Activated T-cell treated with anti-CD3 and anti-CD28 coated beads, Interleukin-2, amount 50 U/mL, for 1 hour (primary cell): ENCODE data around the gene OGDHL.
"Not testable (repeated sequence)": the region's sequence is repeated elsewhere in the genome, so short reads cannot be mapped to it uniquely, and the experiment has no call there.

ENCODE experiments used
- DNase-seq: peaks from one replicate; pipeline ENCODE4 v3.0.0-alpha.2; 2020

The OGDHL gene

DNA sequence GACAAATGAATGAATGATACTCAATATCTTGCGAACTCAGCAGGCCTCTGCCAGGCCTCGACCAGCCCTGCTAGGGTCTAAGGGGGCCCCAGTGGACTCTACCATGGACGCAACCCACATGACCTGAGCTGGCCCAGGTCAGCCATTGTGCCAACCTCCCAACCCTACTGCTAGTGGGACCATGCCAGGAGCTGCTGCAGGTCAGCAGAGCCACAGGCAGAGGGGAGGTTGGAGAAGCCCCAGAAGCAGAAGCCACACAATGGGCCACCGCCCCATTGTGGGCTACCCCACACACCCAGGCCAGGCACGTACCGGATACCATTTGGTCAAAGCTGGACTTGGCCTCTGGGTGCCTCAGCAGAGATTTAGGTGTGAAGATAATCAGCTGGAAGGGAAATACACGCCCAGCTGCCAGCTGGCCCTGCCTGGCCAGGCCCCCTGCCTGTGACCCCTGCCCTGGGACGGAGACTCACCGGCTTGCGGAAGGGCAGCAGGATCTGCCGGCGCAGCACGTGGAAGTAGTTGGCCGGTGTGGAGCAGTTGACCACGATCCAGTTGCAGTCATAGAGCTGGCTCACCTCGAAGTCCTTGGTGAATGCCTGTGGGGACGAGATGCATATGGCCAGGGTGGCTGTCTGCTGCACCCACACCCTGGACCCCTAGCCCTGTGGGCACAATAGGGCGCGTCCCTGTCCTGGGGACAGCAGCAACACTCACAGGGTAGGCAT lies 24.5 kb downstream of the OGDHL start:
- DNase-seq, result no peak

DNA sequence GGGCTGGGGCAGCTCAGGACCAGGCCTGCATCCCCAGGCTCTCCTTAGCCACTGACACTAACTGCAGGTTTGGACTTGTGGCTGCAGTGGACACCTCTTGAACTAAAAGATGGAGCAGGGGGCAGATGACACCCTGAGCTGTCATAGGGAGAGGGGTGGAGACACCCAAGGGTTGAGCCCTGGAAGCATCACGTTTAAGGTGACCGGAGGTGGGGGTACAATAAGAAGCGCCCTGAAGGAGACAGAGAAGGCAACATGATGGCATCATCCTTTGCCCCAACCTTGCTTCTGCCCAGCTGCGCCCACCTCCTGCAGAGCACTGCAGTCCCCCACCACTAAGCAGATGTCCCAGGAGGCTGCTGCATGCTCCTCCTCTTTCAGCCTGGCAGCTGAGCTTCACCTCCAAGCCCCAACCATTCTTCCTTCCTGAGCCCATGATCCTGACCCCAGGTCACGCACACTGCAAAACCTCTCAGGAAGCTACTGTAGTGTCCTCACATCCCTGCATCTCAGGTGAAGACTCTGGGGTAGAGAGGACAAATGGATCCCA lies 25.5 kb downstream of the OGDHL start:
- DNase-seq, result no peak

DNA sequence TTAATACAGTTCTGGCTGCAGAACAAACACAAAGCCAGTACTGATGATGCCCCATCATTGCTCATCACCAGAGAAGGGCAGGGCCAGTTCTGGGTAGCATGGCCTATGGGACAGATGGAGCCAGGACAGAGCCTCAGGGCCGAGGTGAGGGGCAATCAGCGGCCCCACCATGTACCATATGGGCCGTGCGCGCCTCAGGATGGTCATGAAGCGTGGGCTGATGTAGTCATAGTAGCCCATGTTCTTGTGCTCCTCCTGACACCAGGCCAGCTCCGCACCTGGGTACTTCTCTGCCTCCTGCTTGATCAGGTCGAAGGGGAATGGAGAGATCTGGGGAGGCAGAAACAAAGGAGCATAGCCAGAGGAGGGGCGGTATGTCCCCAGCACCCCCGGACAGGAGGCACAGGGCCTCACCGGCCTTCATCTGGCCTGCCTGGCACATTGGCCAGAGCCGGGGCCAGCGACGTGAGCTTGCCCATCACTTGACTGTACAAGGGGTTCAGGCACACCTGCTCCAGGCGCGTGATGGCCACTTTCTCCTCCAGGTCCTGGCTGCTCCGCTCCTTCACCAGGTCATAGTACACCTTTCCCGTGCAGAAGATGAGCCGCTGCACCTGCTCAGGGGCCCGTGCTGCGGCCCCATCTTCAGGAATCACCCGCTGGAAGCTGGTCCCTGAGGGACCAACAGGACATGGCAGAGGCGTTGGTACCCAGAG lies 26.1 kb downstream of the OGDHL start:
- no peak for DNase-seq

DNA sequence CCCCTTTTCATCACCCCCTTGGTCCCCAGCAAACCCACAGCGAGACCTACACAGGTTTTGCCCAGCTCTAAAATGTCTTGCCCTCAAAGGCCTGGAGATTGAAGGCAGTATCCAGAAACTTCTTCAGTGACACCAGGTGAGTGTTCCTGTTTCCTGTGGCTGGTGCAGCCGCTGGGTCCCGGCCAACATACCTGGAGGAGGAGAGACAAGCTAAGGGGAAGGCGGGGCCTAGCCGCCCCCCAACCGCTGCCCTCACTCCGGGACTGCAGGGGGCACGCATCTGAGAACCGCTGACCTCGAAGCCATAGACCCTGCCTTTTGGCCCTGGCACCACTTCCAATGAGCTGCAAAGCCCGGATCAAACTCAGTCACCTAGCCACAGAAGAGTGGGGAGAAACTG lies 27.0 kb downstream of the OGDHL start:
- DNase-seq, result no peak

DNA sequence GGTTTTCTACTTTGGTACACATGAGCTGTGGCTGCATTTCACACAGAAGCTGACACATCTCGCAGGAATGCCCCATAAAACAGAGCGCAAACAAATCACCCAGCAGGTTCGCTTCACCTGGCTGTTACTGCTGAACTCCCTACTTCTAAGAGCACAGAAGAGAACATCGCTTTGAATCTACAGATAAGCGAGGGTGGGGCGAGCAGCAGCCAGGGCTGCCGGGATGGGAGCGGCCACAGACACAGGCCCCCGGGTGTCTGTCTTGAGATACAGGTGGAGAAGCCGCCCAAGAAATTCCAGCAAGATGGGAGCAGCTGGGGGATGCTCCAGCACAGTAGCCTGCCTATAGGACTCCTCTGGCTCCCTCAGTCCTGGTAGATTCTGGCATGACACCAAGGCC lies 27.4 kb downstream of the OGDHL start:
- DNase-seq, result no peak

DNA sequence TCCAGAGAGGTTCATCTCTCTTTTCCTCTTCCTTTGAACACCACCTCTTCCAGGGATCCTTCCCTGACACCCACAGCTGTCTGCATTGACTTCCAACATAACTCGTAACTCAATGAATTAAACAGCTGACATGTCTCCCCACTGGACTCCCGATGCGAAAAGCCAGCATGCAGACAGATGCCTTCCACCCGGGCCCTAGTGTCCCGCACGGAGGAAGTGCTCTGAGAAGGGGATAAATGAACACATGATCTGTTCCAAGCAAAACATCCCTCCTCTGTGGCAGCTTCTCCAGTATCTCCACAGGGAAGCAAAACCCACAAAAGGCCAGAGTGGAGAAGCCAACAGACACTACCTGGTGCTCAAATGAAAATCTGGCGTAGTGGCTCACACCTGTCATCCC lies 28.3 kb downstream of the OGDHL start:
- no peak for DNase-seq

DNA sequence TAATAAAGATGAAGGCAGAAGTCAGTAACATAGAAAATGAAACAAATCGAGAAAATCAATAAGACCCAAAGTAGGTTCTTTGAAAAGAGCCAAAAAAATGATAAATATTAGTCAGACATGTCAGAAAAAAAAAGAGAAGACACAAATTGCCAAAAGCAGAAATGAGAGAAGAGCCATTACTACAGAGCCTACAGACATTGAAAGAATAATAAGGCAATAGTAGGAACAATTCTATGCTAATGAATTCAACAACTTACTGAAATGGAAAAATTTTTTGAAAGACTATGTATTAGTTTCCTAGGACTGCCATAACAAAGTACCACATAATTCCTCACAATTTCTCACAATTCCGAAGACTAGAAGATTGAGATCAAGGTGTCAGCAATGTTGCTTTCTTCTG lies 35.5 kb downstream of the OGDHL start:
- DNase-seq, result no peak

DNA sequence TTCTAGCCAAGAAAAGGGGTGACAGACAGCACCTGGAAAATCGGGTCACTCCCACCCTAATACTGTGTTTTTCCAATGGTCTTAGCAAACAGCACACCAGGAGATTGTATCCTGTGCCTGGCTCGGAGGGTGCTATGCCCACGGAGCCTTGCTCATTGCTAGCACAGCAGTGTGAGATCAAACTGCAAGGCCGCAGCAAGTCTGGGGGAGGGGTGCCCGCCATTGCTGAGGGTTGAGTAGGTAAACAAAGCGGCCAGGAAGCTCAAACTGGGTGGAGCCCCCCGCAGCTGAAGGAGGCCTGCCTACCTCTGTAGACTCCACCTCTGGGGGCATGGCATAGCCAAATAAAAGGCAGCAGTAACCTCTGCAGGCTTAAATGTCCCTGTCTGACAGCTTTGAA lies 47.0 kb downstream of the OGDHL start:
- DNase-seq, result not testable (repeated sequence)

DNA sequence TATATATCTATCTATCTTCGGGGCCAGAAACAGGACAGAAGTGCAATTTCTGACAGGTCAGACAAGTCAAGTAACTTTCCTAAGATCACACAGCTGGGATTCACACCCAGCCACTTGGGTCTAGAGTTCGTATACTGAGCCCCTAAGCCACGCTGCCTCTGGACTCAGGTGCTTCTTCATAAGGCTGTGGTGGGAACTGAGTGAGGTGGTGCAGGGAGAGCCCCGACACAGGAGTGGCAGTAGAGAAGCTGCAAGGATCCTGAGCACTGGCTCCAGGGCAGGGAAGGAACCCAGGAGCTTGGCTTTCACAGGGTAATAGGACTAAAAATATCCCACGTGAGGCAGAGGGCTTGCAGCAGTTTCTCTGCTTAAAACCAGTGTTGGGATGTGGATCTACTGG lies 48.9 kb downstream of the OGDHL start:
- no peak for DNase-seq

DNA sequence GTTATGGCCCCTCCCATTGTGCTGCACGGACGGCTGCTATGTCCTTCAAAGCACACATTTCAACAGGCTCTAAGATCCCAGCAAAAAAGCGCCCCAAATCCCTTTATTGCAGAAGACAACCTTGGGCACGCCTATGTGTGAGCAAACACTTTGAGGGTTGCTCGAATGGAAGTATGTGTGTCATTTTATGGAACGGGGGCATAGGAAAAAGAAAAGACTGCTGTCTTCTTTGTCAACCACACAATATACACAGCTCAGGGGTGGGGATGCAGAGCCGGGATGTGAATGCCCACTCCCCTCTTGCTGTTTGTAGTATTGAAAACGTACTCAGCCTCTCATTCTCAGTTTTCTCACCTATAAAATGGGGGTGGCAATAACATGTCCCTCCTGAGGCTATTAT lies 50.6 kb downstream of the OGDHL start:
- no peak for DNase-seq

DNA sequence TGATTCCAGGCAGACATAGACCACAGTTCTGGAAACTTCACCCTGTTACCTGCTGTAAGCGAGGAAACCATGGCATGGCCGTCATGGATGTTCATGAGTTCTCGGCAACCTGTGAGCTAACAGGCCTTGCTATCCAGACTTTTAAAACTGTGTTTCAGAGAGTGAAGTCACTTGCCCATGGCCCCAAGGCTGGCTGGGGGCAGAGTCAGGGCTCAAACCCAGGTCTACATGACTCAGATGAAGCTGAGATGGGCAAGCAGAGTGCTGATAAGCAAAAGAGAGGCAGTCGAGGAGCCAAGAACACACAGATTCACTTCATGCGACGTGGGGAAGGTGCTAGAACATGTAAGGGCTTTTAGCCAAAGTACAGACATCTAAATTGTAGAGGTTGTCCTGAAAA lies 51.2 kb downstream of the OGDHL start:
- DNase-seq, result no peak

DNA sequence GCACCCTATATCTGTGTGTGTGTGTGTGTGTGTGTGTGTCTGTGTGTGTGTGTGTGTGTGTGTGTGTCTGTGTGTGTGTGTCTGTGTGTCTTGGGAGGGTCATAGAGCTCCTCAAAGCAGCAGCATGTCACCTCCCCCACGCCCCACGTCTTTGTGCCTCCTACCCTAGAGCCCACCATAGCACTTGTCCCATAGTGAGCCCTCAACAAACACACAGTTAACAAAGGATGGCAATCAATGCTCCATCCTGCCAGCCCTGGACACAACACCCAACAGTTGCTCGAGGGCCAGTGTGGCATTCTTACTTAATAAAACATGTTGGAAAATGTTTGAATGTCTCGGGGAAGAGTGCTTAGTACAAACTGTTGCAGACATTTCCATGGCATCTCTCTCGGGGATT lies 52.2 kb downstream of the OGDHL start:
- DNase-seq, result no peak

DNA sequence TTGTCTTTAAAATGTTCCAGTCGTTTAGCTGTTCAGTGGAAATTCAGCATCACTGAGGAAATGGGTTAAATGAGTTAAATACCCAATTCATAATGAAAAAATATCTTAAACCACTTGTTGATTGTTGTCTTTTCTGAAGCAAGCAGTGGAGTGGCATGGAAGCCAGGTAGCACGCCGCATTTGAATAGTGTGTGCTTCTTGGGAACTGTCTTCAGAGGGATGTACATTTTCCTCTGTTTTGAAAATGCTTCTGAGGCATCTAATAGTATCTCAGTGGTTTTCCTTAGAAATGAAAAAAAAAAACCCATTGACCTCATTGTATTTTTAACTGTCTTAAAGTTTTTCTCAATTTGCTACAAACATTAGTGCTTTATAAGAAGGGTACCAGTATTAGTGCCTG lies 54.5 kb downstream of the OGDHL start:
- DNase-seq, result no peak

DNA sequence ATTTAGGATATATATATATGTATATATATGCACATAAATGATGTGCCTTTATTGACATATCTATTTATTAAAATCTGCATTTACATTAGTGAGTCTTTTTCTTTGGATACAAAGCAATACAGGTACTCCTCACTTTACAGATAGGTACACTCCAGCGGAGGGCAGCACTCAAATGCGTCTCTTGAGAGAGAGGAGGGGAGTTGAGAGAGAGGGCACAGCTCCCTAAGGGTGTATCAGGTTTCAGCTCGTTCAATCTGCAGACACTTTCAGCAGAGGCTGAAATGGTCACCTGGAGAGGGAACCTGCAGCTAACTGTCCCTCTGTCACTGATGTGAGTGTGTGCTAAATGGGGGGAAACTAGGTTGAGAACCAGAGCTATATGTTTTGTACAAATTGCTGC lies 61.1 kb downstream of the OGDHL start:
- DNase-seq, result no peak

DNA sequence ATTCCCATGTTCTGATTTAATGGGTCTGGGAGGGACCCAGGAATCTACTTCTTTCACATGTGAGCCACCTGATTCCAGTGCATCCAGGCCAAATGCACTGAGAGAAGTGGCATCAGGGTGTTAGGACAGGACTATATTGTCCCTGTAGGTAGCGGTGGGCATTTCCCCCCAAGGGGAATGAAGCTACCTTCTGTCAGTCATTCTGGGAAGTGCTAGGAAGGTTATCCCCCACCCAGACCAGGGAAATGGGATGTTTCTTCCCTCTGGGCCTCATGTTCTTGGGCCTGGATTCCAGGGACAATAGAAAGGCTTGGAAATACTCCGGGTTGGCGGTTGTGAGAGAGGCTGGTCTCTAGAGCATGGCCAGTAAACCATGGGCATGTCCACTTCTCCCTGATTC lies 61.9 kb downstream of the OGDHL start:
- DNase-seq, result no peak

DNA sequence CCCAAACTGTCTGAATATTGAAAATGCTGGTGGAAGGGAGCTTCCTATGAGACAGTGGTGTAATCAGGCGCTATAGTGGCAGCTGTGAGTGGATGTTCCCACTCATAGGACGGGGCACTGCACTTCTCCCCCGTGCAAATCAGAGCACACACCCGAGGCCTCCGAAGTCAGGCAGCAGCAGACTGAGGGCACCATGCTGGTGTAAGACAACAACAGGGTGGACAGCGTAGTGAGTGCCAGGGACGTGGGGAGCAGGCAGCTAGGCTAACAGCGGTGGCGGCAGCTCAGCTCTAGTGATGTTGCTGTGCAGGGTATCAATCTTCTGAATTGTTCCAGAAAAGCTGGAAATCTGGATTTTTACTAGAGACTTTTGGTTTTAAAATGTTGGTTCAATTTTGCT lies 63.4 kb downstream of the OGDHL start:
- no peak for DNase-seq

DNA sequence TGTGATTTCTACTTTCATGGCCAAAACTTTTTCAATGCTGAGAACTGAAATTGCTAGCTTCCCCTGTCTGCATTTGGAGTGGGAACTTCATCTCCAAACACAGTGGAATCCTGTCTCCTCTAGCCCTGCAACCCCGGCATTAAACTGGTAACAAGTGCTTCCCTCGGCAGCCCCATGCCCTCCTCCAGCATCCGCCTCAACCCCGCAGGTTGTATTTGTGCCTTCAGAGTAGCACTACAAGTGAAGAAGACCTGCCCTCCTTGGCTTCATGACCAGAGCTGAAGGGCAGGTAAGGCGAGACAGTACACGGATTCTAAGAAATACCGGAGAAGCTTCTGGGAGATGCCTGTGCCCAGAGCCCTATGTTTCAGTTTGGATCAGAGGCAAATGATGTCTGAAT lies 65.8 kb downstream of the OGDHL start:
- no peak for DNase-seq

DNA sequence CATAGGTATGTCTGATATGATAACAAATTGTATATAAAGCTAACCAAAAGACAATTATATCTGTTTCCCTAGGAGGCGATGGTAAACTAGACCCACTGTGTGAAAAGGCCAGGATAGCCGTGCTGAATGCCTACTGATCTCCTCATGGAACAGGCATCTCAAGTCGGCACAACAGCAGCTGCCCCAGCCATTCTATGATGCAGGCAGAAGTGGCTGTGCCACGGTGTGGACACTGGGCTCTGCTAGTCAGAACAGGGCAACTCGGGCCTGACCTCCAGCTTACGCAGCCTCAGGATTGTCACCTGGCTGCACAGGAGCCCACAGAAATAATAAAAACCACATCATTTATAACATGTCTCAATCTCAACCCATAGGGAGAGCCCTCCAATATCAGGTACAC lies 67.7 kb downstream of the OGDHL start:
- no peak for DNase-seq

DNA sequence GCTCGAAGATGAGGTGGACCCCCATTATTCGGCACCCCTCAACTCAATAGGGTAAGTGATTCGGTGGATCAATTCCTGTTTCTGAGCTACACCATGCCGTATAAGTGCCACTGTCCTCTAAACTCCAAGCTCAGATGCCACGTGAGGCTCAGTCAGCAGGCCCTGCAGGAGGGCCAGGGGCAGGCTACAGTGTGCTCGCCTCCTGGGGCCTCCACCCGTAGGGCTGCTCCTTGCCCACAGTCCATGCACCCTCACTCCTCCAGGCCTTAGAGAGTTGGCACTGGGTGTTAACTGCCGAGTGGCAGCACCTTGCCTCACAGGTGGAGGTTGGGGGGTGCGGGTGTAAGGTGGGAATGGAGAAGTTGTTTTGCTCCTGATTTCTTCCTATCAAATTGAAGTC lies 70.5 kb downstream of the OGDHL start:
- DNase-seq, result no peak

DNA sequence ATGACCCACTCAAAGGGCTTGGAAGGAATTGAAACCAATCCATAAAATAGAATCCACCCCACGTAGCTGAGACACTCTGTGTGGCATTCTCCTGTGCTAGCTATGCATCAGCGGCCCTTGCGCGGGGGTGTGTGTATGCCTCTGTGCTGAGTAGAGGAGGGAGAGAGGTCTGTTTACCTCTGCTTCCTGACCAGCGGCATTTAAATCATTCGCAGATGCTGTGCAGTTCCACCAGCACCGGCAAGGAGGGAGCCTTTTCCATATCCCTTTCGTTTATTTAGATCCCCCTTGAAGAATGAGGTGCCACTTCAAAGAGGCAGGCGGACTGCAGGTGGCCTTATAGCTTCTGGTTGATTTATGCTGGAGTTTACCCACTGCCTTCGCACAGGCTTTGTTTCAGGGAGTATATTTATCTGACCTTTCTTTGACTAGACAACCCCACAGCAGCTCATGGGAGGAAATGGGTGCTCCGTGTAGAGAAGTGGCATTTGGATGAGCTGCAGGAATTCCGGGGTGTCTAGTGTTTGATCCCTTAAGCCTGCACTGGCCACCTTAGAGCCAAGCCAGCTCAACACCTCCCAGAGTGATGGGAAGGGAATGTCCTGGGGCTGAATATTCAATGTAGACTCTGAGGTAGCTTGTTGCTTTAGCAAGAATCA lies 71.3 kb downstream of the OGDHL start:
- DNase-seq, result no peak

DNA sequence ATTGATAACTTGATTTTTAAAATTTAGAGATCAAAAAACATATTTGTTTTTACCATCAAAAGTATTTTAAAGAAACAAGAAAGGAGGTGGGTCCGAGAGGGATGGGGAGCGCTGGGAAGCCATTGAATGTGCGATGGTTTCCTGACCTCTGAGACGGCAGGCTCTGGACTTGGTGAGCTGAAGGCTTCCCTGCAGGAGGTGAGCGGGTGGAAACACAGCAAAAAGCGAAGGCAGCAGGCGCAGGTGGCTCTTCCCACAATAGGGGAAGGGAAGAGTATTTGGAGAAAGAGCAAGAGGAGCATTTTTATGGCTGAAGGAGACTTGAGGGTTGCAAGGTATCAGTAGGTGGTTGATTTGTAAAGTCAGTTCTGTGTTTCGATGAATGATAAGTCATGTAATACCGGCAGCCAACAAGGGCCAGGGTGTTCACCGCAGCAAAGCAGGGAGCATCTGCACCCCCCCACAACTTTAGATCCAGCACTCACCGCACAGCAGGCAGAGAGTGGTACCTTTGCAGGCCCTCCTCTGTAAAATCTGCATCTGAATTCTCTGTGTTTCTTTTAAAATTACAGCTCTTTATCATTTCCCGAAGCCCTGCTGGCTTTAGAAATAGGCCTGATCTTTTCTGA lies 72.1 kb downstream of the OGDHL start:
- DNase-seq, result no peak

DNA sequence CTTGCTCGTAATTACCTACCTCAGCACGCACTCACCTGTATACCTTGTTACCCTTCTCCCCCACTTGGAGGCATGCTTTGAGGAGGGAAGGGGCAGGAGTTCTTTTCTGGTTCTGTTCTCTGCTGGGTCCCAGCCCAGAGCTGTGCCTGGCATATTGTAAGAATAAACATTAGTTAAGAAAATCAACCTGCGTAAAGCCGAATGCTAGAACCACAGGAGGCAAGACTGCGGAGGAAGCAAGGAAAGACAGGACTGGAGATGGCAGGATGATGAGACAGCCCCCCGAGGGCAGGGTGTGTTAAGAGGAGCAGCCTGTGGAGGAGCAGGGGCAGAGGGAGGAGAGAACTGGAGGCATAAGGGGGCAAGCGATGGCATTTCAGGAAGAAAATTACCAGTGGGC lies 73.2 kb downstream of the OGDHL start:
- no peak for DNase-seq

DNA sequence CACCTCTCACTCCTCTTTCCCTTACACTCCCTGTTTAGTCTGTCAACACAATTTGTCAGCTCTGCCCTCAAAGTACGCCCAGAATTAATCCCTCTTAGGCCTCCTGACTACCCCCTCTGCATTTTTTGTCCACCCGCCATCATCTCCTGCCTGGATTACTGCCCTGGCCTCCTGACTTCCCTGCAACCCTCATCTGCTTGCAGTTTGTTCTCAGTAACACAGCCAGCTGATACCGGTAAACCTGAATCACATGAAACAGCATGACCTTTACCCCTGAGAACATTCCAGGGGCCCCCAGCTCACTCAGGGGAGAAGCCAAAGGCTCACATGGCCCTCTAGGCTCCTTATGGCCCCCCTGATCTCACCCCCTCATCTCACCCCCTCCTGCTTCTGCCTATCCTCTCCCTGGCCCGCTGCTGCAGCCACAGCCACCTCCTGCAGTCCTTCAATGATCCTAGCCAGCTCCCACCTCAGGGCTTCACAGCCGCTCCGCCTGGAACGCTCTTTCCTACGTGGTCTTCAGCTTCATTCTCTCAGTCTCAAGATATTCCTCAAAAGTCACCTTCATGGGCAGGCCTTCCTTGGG lies 73.8 kb downstream of the OGDHL start:
- DNase-seq, result no peak
